ENCODE results near the gene MYL9.
A peak's percentile ranks its signal among the peaks of the same experiment; 100 is the strongest.
"Not testable (repeated sequence)": the region's sequence is repeated elsewhere in the genome, so short reads cannot be mapped to it uniquely, and the experiment has no call there.

The MYL9 gene

GRCh38 chr20:36541227-36541767 is at the start of gene MYL9:
Gene MYL9 (plus strand): TSS chr20:36541519. CDS start chr20:36544885, 3,366 bp downstream.
- no peak for DNase-seq

GRCh38 chr20:36491901-36492617 is 49.3 kb upstream of the MYL9 start:
- DNase-seq, result no peak

GRCh38 chr20:36493051-36493800 is 48.1 kb upstream of the MYL9 start:
- DNase-seq, result no peak

- DNase-seq, result no peak
Measured at GRCh38 chr20:36493801-36494114, 47.6 kb upstream of the MYL9 start.

GRCh38 chr20:36496707-36497669 is 44.3 kb upstream of the MYL9 start:
- DNase-seq, result no peak

GRCh38 chr20:36497856-36498255 is 43.5 kb upstream of the MYL9 start:
- no peak for DNase-seq

GRCh38 chr20:36498386-36499179 is 42.7 kb upstream of the MYL9 start:
- DNase-seq, result no peak

GRCh38 chr20:36499211-36499610 is 42.1 kb upstream of the MYL9 start:
- DNase-seq, result no peak

GRCh38 chr20:36499723-36500501 is 41.4 kb upstream of the MYL9 start:
- no peak for DNase-seq

- no peak for DNase-seq
Measured at GRCh38 chr20:36501367-36502006, 39.8 kb upstream of the MYL9 start.

- DNase-seq, result no peak
Measured at GRCh38 chr20:36504295-36504694, 37.0 kb upstream of the MYL9 start.

- peak in 1 of 2 experiments; percentile 9 for DNase-seq
Measured at GRCh38 chr20:36506253-36506652, 35.1 kb upstream of the MYL9 start.

GRCh38 chr20:36507746-36508145 is 33.6 kb upstream of the MYL9 start:
- DNase-seq, result no peak

- DNase-seq, result no peak
Measured at GRCh38 chr20:36519012-36519719, 22.2 kb upstream of the MYL9 start.

- DNase-seq, result no peak
Measured at GRCh38 chr20:36519944-36520343, 21.4 kb upstream of the MYL9 start.

GRCh38 chr20:36521526-36521925 is 19.8 kb upstream of the MYL9 start:
- no peak for DNase-seq

GRCh38 chr20:36522412-36522811 is 18.9 kb upstream of the MYL9 start:
- DNase-seq, result not testable (repeated sequence)

- DNase-seq, result no peak
Measured at GRCh38 chr20:36523341-36523740, 18.0 kb upstream of the MYL9 start.

- DNase-seq, result no peak
Measured at GRCh38 chr20:36525620-36526365, 15.5 kb upstream of the MYL9 start.

Measured in NCI-H446 (cell line).